Transverse colon (tissue), 4 donors: ENCODE data around the gene SFXN1. TPM values are rescaled to one million over a fixed set of nuclear protein-coding genes. Genes with fewer than 3 reads are reported as not detected.

ENCODE experiments used
- DNase-seq: peaks from one replicate; pipeline ENCODE4 v3.0.0-alpha.2; 2019
- H3K27ac ChIP-seq, 4 donors: fragments of 200-600 bp; sonication (generic); 2 replicates each; pipeline ENCODE4 v1.5.1; 2016 to 2018; ENCODE audit warnings: inconsistent platforms in 4 of 4
- H3K27me3 ChIP-seq: fragments of 200-600 bp; sonication (generic); 2 replicates; pipeline ENCODE4 v1.5.1; 2017; ENCODE audit warnings: inconsistent platforms
- H3K36me3 ChIP-seq, 4 donors: fragments of 200-600 bp; sonication (generic); 2 replicates each; pipeline ENCODE4 v1.5.1; 2017 to 2019; ENCODE audit warnings: inconsistent platforms in 4 of 4
- H3K4me1 ChIP-seq, 4 donors: fragments of 200-600 bp; sonication (generic); 2 replicates each; pipeline ENCODE4 v1.5.1; 2017 to 2020; ENCODE audit warnings: inconsistent platforms in 4 of 4
- H3K4me3 ChIP-seq, 4 donors: fragments of 200-600 bp; sonication (generic); 1 replicate in 1 of 4; 2 replicates in 3 of 4; pipeline versions ENCODE4 v1.5.1 to v1.6.1; 2017 to 2019; ENCODE audit warnings: inconsistent platforms in 4 of 4
- H3K9me3 ChIP-seq, 2 donors: fragments of 200-600 bp; sonication (generic); 2 replicates each; pipeline ENCODE4 v1.5.1; 2017 to 2019; ENCODE audit warnings: inconsistent platforms in 2 of 2
- CTCF ChIP-seq, 5 experiments: fragments of 200-600 bp in 3 of 5; fragments of 450-650 bp in 2 of 5; sonication (generic) in 3 of 5; IDR thresholded peaks; 1 replicate in 2 of 5; 2 replicates in 3 of 5; pipeline ENCODE4 v1.5.1; 2016 to 2017; ENCODE audit warnings: antibody characterized with exemption in 5 of 5, inconsistent platforms in 3 of 5, mild to moderate bottlenecking in 2 of 5, moderate library complexity in 1 of 5
- EP300 ChIP-seq: sonication (generic); formaldehyde crosslinking; IDR thresholded peaks from one replicate; pipeline ENCODE4 v1.6.1; 2017; ENCODE audit warnings: antibody characterized with exemption, low read depth
- POLR2A ChIP-seq: fragments of 450-650 bp; IDR thresholded peaks from one replicate; pipeline ENCODE4 v1.6.1; 2016; ENCODE audit warnings: antibody characterized with exemption, mild to moderate bottlenecking, moderate library complexity
- POLR2AphosphoS5 ChIP-seq, 3 donors: sonication (generic); formaldehyde crosslinking; IDR thresholded peaks; one replicate each; pipeline ENCODE4 v1.6.1; 2016; ENCODE audit warnings: antibody characterized with exemption in 3 of 3
- WGBS, 2 donors: methylation state at CpG; one replicate each; pipeline ENCODE4 v1.1.5; 2018; ENCODE audit warnings: low coverage in 1 of 2; 5-methylcytosine and 5-hydroxymethylcytosine counted together
- in situ Hi-C, 4 donors: fragments of 200-750 bp; cut with MboI; loops; one replicate each; pipeline versions ENCODE4 v1.15.0 to v1.15.1; 2017; ENCODE audit warnings: low sequenced_read_pairs in 3 of 4, low pct_ligation_motif_present in 1 of 4, low pct_unique_long_range_greater_than_20kb in 1 of 4
- intact Hi-C: fragments of 100-400 bp; cut with DNase I; formaldehyde crosslinking; loops from one replicate; pipeline ENCODE4 v1.15.1; 2023; ENCODE audit warnings: low total_unique reads
- total RNA-seq, 4 donors: library from RNA; depleted of rRNA; stranded (reverse); fragments of >200 nt; gene quantifications; one replicate each; pipeline ENCODE4 v1.1.0, GENCODE V29; 2016

Gene SFXN1
- total RNA-seq, 4 donors from 2014 or later = 15.7 to 192 (median 93.4) TPM

GRCh38 chr5:175521313-175521833 lies 43.0 kb downstream of the SFXN1 start:
- 83 to 89% methylated on average over 2 to 4 of the region's 4 CpGs for WGBS, 2 donors
- H3K4me1 ChIP-seq = peaks cover 0 to 9% (median 0%) of the 10 kb centered on the region in 4 donors
- peaks cover 0 to 38% (median 17%) of the 10 kb centered on the region in 4 donors for H3K36me3 ChIP-seq
- in situ Hi-C loops (no loop called here), intact Hi-C loops (no loop called here)
- no peak overlapping the region for H3K27ac ChIP-seq
- no peak for DNase-seq
- no peaks in the 10 kb centered on the region for H3K27me3 ChIP-seq
- TF ChIP-seq POLR2A = no peak
- no peak for TF ChIP-seq CTCF (IDR thresholded peaks at IDR 0.05)
- no peak overlapping the region for H3K4me3 ChIP-seq
- H3K9me3 ChIP-seq = no peaks in the 10 kb centered on the region

- no peaks in the 10 kb centered on the region for H3K27me3 ChIP-seq
- no peak for DNase-seq
- TF ChIP-seq EP300 (no peak), POLR2AphosphoS5 (IDR thresholded peaks at IDR 0.05) (no peak), POLR2A (no peak), CTCF (IDR thresholded peaks at IDR 0.05) (no peak)
- H3K4me1 ChIP-seq = peaks cover 0 to 9% (median 0%) of the 10 kb centered on the region in 4 donors
- H3K36me3 ChIP-seq = peaks cover 0 to 34% (median 9%) of the 10 kb centered on the region in 4 donors
- intact Hi-C loops (no loop called here), in situ Hi-C loops (no loop called here)
- H3K27ac ChIP-seq = no peak overlapping the region
- H3K4me3 ChIP-seq = no peak overlapping the region
- no peaks in the 10 kb centered on the region for H3K9me3 ChIP-seq
These were observed 44.9 kb downstream of the SFXN1 start for GRCh38 chr5:175523292-175523691.

GRCh38 chr5:175524211-175524610 lies 45.9 kb downstream of the SFXN1 start:
- TF ChIP-seq POLR2AphosphoS5 (IDR thresholded peaks at IDR 0.05) = no peak
- TF ChIP-seq CTCF (IDR thresholded peaks at IDR 0.05) = no peak
- TF ChIP-seq EP300 = no peak
- TF ChIP-seq POLR2A = no peak
- Histone ChIP-seq H3K36me3 (peaks cover 0 to 26% (median 6%) of the 10 kb centered on the region in 4 donors), H3K4me1 (peaks cover 0 to 9% (median 0%) of the 10 kb centered on the region in 4 donors), H3K4me3 (no peak overlapping the region), H3K27ac (no peak overlapping the region), H3K27me3 (no peaks in the 10 kb centered on the region), H3K9me3 (no peaks in the 10 kb centered on the region)
- intact Hi-C loops (no loop called here), in situ Hi-C loops (no loop called here)
- no peak for DNase-seq
- 92 to 100% methylated on average over 1 of the region's 1 CpG for WGBS, 2 donors

- in situ Hi-C loops = no loop called here
- H3K9me3 ChIP-seq = no peaks in the 10 kb centered on the region
- WGBS, 2 donors = 94 to 97% methylated on average over 2 to 6 of the region's 6 CpGs
These were observed 48.3 kb downstream of the SFXN1 start for GRCh38 chr5:175526691-175527090.

More at GRCh38 chr5:175526691-175527090, 48.3 kb downstream of the SFXN1 start:
- H3K27ac ChIP-seq = no peak overlapping the region
- H3K4me1 ChIP-seq = peaks cover 0 to 9% (median 0%) of the 10 kb centered on the region in 4 donors
- H3K36me3 ChIP-seq = peaks cover 0 to 25% (median 6%) of the 10 kb centered on the region in 4 donors
- DNase-seq = no peak
- TF ChIP-seq CTCF (IDR thresholded peaks at IDR 0.05) (no peak), POLR2A (no peak), EP300 (no peak)
- no peak overlapping the region for H3K4me3 ChIP-seq
- no peaks in the 10 kb centered on the region for H3K27me3 ChIP-seq
- intact Hi-C loops = no loop called here
